ENCODE measurements around the gene NEURL1B. TPM values are rescaled to one million over a fixed set of nuclear protein-coding genes. Genes with fewer than 3 reads are reported as not detected.

NEURL1B gene
- total RNA-seq, 4 donors from 2014 or later = 33.6 to 98.8 (median 93.2) TPM

- no peak overlapping the region for H3K4me3 ChIP-seq
- DNase-seq (ENCODE audit: low spot score in 2 of 2) = no peak
- no peaks in the 10 kb centered on the region for H3K27me3 ChIP-seq
- H3K27ac ChIP-seq = peak overlapping the region in 3 of 4 donors; percentile 82 to 96 (median 96)
- no peak for TF ChIP-seq EP300 (IDR thresholded peaks at IDR 0.05)
- TF ChIP-seq CTCF (IDR thresholded peaks at IDR 0.05) = no peak
- TF ChIP-seq POLR2A (IDR thresholded peaks at IDR 0.05) = no peak
- H3K36me3 ChIP-seq = no peaks in the 10 kb centered on the region
- H3K4me1 ChIP-seq = peaks cover 0 to 39% (median 24%) of the 10 kb centered on the region in 4 donors
- H3K9me3 ChIP-seq = no peaks in the 10 kb centered on the region
- 86 to 92% methylated on average over 9 of the region's 9 CpGs for WGBS, 2 donors
Observed at GRCh38 chr5:172731680-172732074, 90.6 kb downstream of the NEURL1B start.

- H3K4me3 ChIP-seq = no peak overlapping the region
- no peaks in the 10 kb centered on the region for H3K9me3 ChIP-seq
- no peak for DNase-seq (ENCODE audit: low spot score in 2 of 2)
- TF ChIP-seq POLR2A (IDR thresholded peaks at IDR 0.05) (no peak), CTCF (IDR thresholded peaks at IDR 0.05) (no peak), EP300 (IDR thresholded peaks at IDR 0.05) (no peak)
- peak overlapping the region; percentile 79 to 96 (median 89) for H3K27ac ChIP-seq
- 90 to 95% methylated on average over 13 to 14 of the region's 14 CpGs for WGBS, 2 donors
- no peaks in the 10 kb centered on the region for H3K27me3 ChIP-seq
- H3K4me1 ChIP-seq = peaks cover 0 to 39% (median 24%) of the 10 kb centered on the region in 4 donors
- H3K36me3 ChIP-seq = no peaks in the 10 kb centered on the region
Observed at GRCh38 chr5:172732201-172732865, 91.3 kb downstream of the NEURL1B start.

- no peaks in the 10 kb centered on the region for H3K36me3 ChIP-seq
- peaks cover 0 to 39% (median 24%) of the 10 kb centered on the region in 4 donors for H3K4me1 ChIP-seq
- H3K4me3 ChIP-seq = peak overlapping the region in 1 of 4 donors; percentile 7
- DNase-seq (ENCODE audit: low spot score in 2 of 2) = peak; percentile 78 to 89
- TF ChIP-seq EP300 (IDR thresholded peaks at IDR 0.05) (peak; percentile 44 to 89), POLR2A (IDR thresholded peaks at IDR 0.05) (peak in 1 of 2 donors; percentile 38), CTCF (IDR thresholded peaks at IDR 0.05) (peak in 2 of 5 experiments; percentile 47 to 59)
- 20 to 26% methylated on average over 14 to 16 of the region's 17 CpGs for WGBS, 2 donors
- H3K27me3 ChIP-seq = no peaks in the 10 kb centered on the region
- H3K9me3 ChIP-seq = no peaks in the 10 kb centered on the region
- H3K27ac ChIP-seq = peak overlapping the region; percentile 79 to 96 (median 89)
Observed at GRCh38 chr5:172733131-172733973, 92.3 kb downstream of the NEURL1B start.

- H3K27me3 ChIP-seq = no peaks in the 10 kb centered on the region
- no peaks in the 10 kb centered on the region for H3K36me3 ChIP-seq
- DNase-seq (ENCODE audit: low spot score in 2 of 2) = no peak
- H3K4me1 ChIP-seq = peaks cover 0 to 39% (median 24%) of the 10 kb centered on the region in 4 donors
- 19% methylated on average over 4 of the region's 4 CpGs for WGBS, 2 donors
- H3K27ac ChIP-seq = peak overlapping the region; percentile 79 to 96 (median 89)
- TF ChIP-seq EP300 (IDR thresholded peaks at IDR 0.05) (no peak), POLR2A (IDR thresholded peaks at IDR 0.05) (no peak), CTCF (IDR thresholded peaks at IDR 0.05) (no peak)
- H3K4me3 ChIP-seq = no peak overlapping the region
- H3K9me3 ChIP-seq = no peaks in the 10 kb centered on the region
Observed at GRCh38 chr5:172733974-172734346, 92.9 kb downstream of the NEURL1B start.

All from tibial nerve (tissue), 4 donors.